ENCODE data around the gene SLC51B.

DNA sequence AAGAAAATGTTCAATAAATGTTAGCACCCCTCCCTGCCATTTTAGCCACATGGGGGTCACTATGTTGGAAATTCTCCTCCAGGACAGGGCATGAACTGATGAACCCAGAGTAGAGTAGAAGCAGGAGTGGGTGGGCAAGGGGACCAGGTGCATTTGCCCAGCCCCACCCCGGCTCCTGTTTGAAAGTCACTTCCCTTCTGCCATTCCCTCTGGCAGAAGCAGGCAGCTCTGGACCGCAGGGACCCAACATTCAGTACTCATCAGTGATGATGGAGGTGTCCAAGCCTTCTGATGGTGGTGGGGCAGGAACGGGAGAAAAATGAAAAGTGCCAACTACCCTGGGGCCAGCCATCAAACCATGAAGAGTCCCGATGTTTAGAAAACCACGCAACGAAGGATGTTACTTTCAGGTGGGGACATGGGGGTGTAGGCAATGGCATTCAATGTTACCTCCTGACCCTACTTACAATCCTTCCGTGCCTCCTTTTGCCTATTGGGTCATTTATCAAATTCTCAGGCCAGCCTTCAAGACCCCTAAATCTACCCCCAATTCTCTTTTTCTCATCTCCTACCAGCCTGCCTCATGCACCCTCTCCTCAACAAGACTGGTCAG is 52.6 kb downstream of the SLC51B start:
- TF ChIP-seq, protein P1, sequence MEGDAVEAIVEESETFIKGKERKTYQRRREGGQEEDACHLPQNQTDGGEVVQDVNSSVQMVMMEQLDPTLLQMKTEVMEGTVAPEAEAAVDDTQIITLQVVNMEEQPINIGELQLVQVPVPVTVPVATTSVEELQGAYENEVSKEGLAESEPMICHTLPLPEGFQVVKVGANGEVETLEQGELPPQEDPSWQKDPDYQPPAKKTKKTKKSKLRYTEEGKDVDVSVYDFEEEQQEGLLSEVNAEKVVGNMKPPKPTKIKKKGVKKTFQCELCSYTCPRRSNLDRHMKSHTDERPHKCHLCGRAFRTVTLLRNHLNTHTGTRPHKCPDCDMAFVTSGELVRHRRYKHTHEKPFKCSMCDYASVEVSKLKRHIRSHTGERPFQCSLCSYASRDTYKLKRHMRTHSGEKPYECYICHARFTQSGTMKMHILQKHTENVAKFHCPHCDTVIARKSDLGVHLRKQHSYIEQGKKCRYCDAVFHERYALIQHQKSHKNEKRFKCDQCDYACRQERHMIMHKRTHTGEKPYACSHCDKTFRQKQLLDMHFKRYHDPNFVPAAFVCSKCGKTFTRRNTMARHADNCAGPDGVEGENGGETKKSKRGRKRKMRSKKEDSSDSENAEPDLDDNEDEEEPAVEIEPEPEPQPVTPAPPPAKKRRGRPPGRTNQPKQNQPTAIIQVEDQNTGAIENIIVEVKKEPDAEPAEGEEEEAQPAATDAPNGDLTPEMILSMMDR (IDR thresholded peaks at IDR 0.05; ENCODE audit: poor library complexity, severe bottlenecking): no peak
- TF ChIP-seq POLR2AphosphoS5 (IDR thresholded peaks at IDR 0.05): no peak

Data from neural cell (in vitro differentiated cells).